CD8-positive, alpha-beta memory T cell (primary cell): ENCODE data around the gene GIPC1. TPM values are rescaled to one million over a fixed set of nuclear protein-coding genes. Genes with fewer than 3 reads are reported as not detected.

Experiments used
- CTCF ChIA-PET: fragments of 350-600 bp; sonication (Branson Sonifier 250); formaldehyde crosslinking; loops from one replicate; lab custom pipeline; 2021; ENCODE audit warnings: antibody characterized with exemption; lab: Charles Lee
- POLR2A ChIA-PET: fragments of 350-600 bp; sonication (Branson Sonifier 250); formaldehyde crosslinking; loops from one replicate; lab custom pipeline; 2021; ENCODE audit warnings: antibody characterized with exemption; lab: Charles Lee
- DNase-seq, 5 donors: peaks; one replicate each; pipeline versions ENCODE4 v3.0.0 to v3.0.0-alpha.2; 2020 to 2022; ENCODE audit warnings: mixed read lengths in 1 of 5
- H3K27ac ChIP-seq: one replicate; pipeline ENCODE4 v1.7.0; 2013; ENCODE audit warnings: low read depth, mild to moderate bottlenecking, low read length, moderate library complexity
- H3K27me3 ChIP-seq: 2 replicates; pipeline ENCODE4 v1.7.0; 2013; ENCODE audit warnings: low read length, mild to moderate bottlenecking; ENCODE audit not compliant: insufficient read depth, poor library complexity, severe bottlenecking
- H3K36me3 ChIP-seq: 2 replicates; pipeline ENCODE4 v1.7.0; 2013; ENCODE audit warnings: mild to moderate bottlenecking, low read length, moderate library complexity; ENCODE audit not compliant: insufficient read depth
- H3K4me1 ChIP-seq: 2 replicates; pipeline ENCODE4 v1.7.0; 2013; ENCODE audit warnings: mild to moderate bottlenecking, low read length, moderate library complexity; ENCODE audit not compliant: insufficient read depth
- H3K4me3 ChIP-seq: 2 replicates; pipeline ENCODE4 v1.7.0; 2013; ENCODE audit warnings: mild to moderate bottlenecking, low read length
- H3K9me3 ChIP-seq: 2 replicates; pipeline ENCODE4 v1.7.0; 2013; ENCODE audit warnings: mild to moderate bottlenecking, low read length
- H3K27ac Mint-ChIP-seq, 8 donors: one replicate each; pipeline ENCODE4 v1.8.0; 2020 to 2021; ENCODE audit warnings: mixed read lengths in 8 of 8, mild to moderate bottlenecking in 6 of 8, inconsistent platforms in 3 of 8, moderate library complexity in 3 of 8
- H3K27me3 Mint-ChIP-seq, 2 donors: one replicate each; pipeline ENCODE4 v1.8.0; 2020 to 2021; ENCODE audit warnings: mixed read lengths in 2 of 2, mild to moderate bottlenecking in 1 of 2, moderate library complexity in 1 of 2
- H3K36me3 Mint-ChIP-seq, 3 donors: one replicate each; pipeline ENCODE4 v1.8.0; 2020 to 2021; ENCODE audit warnings: mixed read lengths in 3 of 3, inconsistent platforms in 1 of 3, mild to moderate bottlenecking in 1 of 3
- H3K4me1 Mint-ChIP-seq, 3 donors: one replicate each; pipeline ENCODE4 v1.8.0; 2020 to 2021; ENCODE audit warnings: mixed read lengths in 3 of 3, inconsistent platforms in 1 of 3, mild to moderate bottlenecking in 1 of 3
- H3K4me3 Mint-ChIP-seq, 7 donors: one replicate each; pipeline ENCODE4 v1.8.0; 2020 to 2021; ENCODE audit warnings: mixed read lengths in 7 of 7, mild to moderate bottlenecking in 6 of 7, moderate library complexity in 4 of 7, inconsistent platforms in 2 of 7
- H3K9me3 Mint-ChIP-seq, 5 donors: one replicate each; pipeline ENCODE4 v1.8.0; 2020 to 2022; ENCODE audit warnings: mixed read lengths in 5 of 5, mild to moderate bottlenecking in 3 of 5, moderate library complexity in 2 of 5, inconsistent platforms in 1 of 5
- polyA plus RNA-seq: library from polyadenylated mRNA; unstranded; fragments of 300-500 nt; fragmentation: Illumina TruSeq; gene quantifications from one replicate; pipeline ENCODE4 v1.2.3, GENCODE V29; 2021
- total RNA-seq, 2 experiments: library from RNA; stranded (reverse); gene quantifications; one replicate each; pipeline ENCODE4 v1.2.3, GENCODE V29; 2021

The GIPC1 gene
- total and polyA plus RNA-seq, 3 experiments from 2014 or later, result 32.7 to 43.4 (median 36.7) TPM

GRCh38 chr19:14503285-14503684 lies 7.4 kb upstream of the GIPC1 start:
- no peaks in the 10 kb centered on the region for H3K9me3 ChIP-seq
- H3K36me3 Mint-ChIP-seq, result no peaks in the 10 kb centered on the region
- no peaks in the 10 kb centered on the region for H3K36me3 ChIP-seq
- no peaks in the 10 kb centered on the region for H3K9me3 Mint-ChIP-seq
- peak overlapping the region in 3 of 8 donors; percentile 35 to 70 (median 52) for H3K27ac Mint-ChIP-seq
- H3K27ac ChIP-seq, result no peak overlapping the region
- no peak overlapping the region for H3K4me3 ChIP-seq
- CTCF ChIA-PET, result interaction anchor here (1.2 to 5.3 kb wide), 12 partner anchors 8 to 367 kb away, joined by 3 to 42 read pairs (median 8); partner anchors contain the start of genes ASF1B, DNAJB1, GIPC1 and NDUFB7
- no peak for DNase-seq
- peaks cover 45% of the 10 kb centered on the region for H3K4me1 ChIP-seq
- H3K27me3 Mint-ChIP-seq, result no peaks in the 10 kb centered on the region
- H3K4me1 Mint-ChIP-seq, result peaks cover 28 to 44% (median 44%) of the 10 kb centered on the region in 3 donors
- H3K27me3 ChIP-seq, result no peaks in the 10 kb centered on the region
- no peak overlapping the region for H3K4me3 Mint-ChIP-seq
- POLR2A ChIA-PET, result interaction anchor here (0.8 to 5.2 kb wide), 2 partner anchors 8 to 16 kb away, joined by 3 to 175 read pairs; partner anchors contain the start of genes DNAJB1 and GIPC1

DNA sequence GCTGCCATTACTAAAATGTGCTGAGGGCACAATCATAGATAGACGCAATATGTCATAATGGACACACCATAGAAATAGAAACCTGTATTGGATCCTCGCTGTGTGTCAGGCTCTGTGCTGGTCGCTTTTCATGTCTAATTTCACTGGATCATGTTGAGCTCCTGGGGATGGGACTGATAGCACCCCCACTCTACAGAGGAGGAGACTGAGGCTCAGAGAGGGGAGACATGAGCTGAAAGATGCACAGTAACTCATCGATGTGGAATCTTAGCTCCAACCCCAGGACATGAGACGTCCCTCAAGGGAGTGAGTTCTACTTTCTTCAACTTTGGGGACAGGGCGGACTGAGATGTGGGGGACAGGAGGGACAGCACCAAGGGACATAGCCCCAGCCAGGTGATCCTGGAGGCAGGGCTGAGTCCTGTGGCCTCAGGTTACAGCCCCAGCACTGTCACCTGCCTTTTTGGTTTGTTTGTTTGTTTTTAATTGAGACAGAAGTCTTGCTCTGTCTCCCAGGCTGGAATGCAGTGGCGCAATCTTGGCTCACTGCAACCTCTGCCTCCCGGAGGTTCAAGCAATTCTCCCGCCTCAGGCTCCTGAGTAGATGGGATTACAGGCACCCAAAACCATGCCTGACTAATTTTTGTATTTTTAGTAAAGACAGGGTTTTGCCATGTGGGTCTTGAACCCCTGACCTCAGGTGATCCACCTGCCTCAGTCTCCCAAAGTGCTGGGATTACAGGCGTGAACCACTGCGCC lies 6.6 kb upstream of the GIPC1 start:
- Mint-ChIP-seq H3K4me3 (no peak overlapping the region), H3K4me1 (peaks cover 22 to 38% (median 37%) of the 10 kb centered on the region in 3 donors), H3K9me3 (no peaks in the 10 kb centered on the region), H3K27me3 (no peaks in the 10 kb centered on the region), H3K36me3 (no peaks in the 10 kb centered on the region), H3K27ac (peak overlapping the region in 1 of 8 donors; percentile 27)
- CTCF ChIA-PET, result interaction anchor here (1.2 to 3.9 kb wide), 3 partner anchors 16 to 49 kb away, joined by 3 to 29 read pairs (median 7); partner anchors contain the start of gene DNAJB1
- Histone ChIP-seq H3K27ac (no peak overlapping the region), H3K27me3 (no peaks in the 10 kb centered on the region), H3K36me3 (no peaks in the 10 kb centered on the region), H3K9me3 (no peaks in the 10 kb centered on the region), H3K4me3 (no peak overlapping the region), H3K4me1 (peaks cover 37% of the 10 kb centered on the region)
- POLR2A ChIA-PET, result interaction anchor here (0.6 to 1.3 kb wide), 2 partner anchors 16 to 160 kb away, joined by 3 read pairs; partner anchors contain the start of gene DNAJB1
- DNase-seq, result no peak

- H3K9me3 Mint-ChIP-seq, result no peaks in the 10 kb centered on the region
- H3K4me3 Mint-ChIP-seq, result peak overlapping the region; percentile 29 to 93 (median 84)
- Histone ChIP-seq H3K27ac (no peak overlapping the region), H3K4me1 (peaks cover 24% of the 10 kb centered on the region), H3K36me3 (no peaks in the 10 kb centered on the region), H3K9me3 (no peaks in the 10 kb centered on the region), H3K27me3 (no peaks in the 10 kb centered on the region), H3K4me3 (no peak overlapping the region)
- ChIA-PET POLR2A (interaction anchor here (0.6 to 3.3 kb wide), 4 partner anchors 10 to 1814 kb away, joined by 3 to 17 read pairs (median 8); partner anchors contain the start of gene DNAJB1), CTCF (interaction anchor here (1.0 to 2.7 kb wide), 4 partner anchors 10 to 360 kb away, joined by 3 to 14 read pairs (median 6); no protein-coding TSS in a partner anchor)
- no peaks in the 10 kb centered on the region for H3K27me3 Mint-ChIP-seq
- peak overlapping the region in 4 of 8 donors; percentile 17 to 92 (median 71) for H3K27ac Mint-ChIP-seq
- H3K4me1 Mint-ChIP-seq, result peaks cover 19 to 34% (median 30%) of the 10 kb centered on the region in 3 donors
- peaks cover 0 to 9% (median 4%) of the 10 kb centered on the region in 3 donors for H3K36me3 Mint-ChIP-seq
- no peak for DNase-seq
Measured at GRCh38 chr19:14497228-14497921, 1.4 kb upstream of the GIPC1 start.

DNA sequence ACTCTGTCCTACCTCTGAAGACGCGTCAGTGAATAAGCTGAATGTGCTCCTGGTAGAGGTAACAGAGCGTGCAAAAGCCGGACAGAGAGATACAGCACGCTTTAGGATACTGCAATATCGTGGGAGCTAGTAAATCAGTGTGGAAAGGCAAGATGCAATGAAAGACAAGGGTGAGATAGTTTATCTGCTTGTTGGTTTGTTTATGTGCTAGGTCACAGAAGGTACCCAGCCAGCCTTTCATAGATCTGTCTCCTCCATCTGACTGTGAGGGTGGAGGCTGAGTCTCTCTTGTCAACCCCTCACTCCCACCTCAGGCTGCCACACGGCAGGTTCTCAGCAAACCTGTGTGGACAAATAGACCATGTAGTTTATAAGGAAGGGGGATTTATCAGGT lies 904 bp upstream of the GIPC1 start:
- H3K4me1 ChIP-seq, result peaks cover 24% of the 10 kb centered on the region
- H3K36me3 Mint-ChIP-seq, result peaks cover 0 to 12% (median 4%) of the 10 kb centered on the region in 3 donors
- no peak overlapping the region for H3K27ac ChIP-seq
- CTCF ChIA-PET, result interaction anchor here (1.3 to 2.7 kb wide), 3 partner anchors 8 to 60 kb away, joined by 6 to 14 read pairs (median 11); no protein-coding TSS in a partner anchor
- H3K4me1 Mint-ChIP-seq, result peaks cover 19 to 34% (median 30%) of the 10 kb centered on the region in 3 donors
- no peaks in the 10 kb centered on the region for H3K27me3 Mint-ChIP-seq
- H3K9me3 Mint-ChIP-seq, result no peaks in the 10 kb centered on the region
- no peaks in the 10 kb centered on the region for H3K9me3 ChIP-seq
- no peak overlapping the region for H3K4me3 ChIP-seq
- H3K4me3 Mint-ChIP-seq, result peak overlapping the region; percentile 72 to 93 (median 84)
- POLR2A ChIA-PET, result interaction anchor here (1.1 to 3.3 kb wide), 4 partner anchors 10 to 21 kb away, joined by 7 to 17 read pairs (median 10); partner anchors contain the start of gene DNAJB1
- peak overlapping the region; percentile 59 to 92 (median 70) for H3K27ac Mint-ChIP-seq
- no peaks in the 10 kb centered on the region for H3K27me3 ChIP-seq
- H3K36me3 ChIP-seq, result no peaks in the 10 kb centered on the region
- no peak for DNase-seq

GRCh38 chr19:14495672-14496028 lies 277 bp downstream of the GIPC1 start:
- POLR2A ChIA-PET, result interaction anchor here (0.8 to 3.3 kb wide), 5 partner anchors 8 to 27 kb away, joined by 3 to 17 read pairs (median 3); partner anchors contain the start of gene DNAJB1
- Histone ChIP-seq H3K9me3 (no peaks in the 10 kb centered on the region), H3K4me3 (peak overlapping the region; percentile 66), H3K27ac (peak overlapping the region; percentile 51), H3K27me3 (no peaks in the 10 kb centered on the region), H3K4me1 (peaks cover 24% of the 10 kb centered on the region), H3K36me3 (no peaks in the 10 kb centered on the region)
- CTCF ChIA-PET, result interaction anchor here (0.9 to 2.2 kb wide), 6 partner anchors 9 to 61 kb away, joined by 3 to 11 read pairs (median 4); no protein-coding TSS in a partner anchor
- H3K4me3 Mint-ChIP-seq, result peak overlapping the region; percentile 75 to 93 (median 88)
- H3K9me3 Mint-ChIP-seq, result no peaks in the 10 kb centered on the region
- peak overlapping the region; percentile 65 to 94 (median 81) for H3K27ac Mint-ChIP-seq
- H3K27me3 Mint-ChIP-seq, result no peaks in the 10 kb centered on the region
- H3K36me3 Mint-ChIP-seq, result peaks cover 0 to 17% (median 4%) of the 10 kb centered on the region in 3 donors
- no peak for DNase-seq
- H3K4me1 Mint-ChIP-seq, result peaks cover 19 to 34% (median 33%) of the 10 kb centered on the region in 3 donors

GRCh38 chr19:14494910-14495671 lies 836 bp downstream of the GIPC1 start:
- Mint-ChIP-seq H3K27me3 (no peaks in the 10 kb centered on the region), H3K36me3 (peaks cover 0 to 17% (median 4%) of the 10 kb centered on the region in 3 donors), H3K27ac (peak overlapping the region; percentile 65 to 94 (median 88)), H3K4me1 (peaks cover 19 to 34% (median 33%) of the 10 kb centered on the region in 3 donors), H3K4me3 (peak overlapping the region; percentile 75 to 93 (median 88)), H3K9me3 (no peaks in the 10 kb centered on the region)
- no peak for DNase-seq
- ChIA-PET POLR2A (interaction anchor here (0.5 to 3.3 kb wide), 7 partner anchors 9 to 71 kb away, joined by 3 to 17 read pairs (median 3); partner anchors contain the start of gene DNAJB1), CTCF (interaction anchor here (0.9 to 2.2 kb wide), 6 partner anchors 10 to 61 kb away, joined by 3 to 11 read pairs (median 4); no protein-coding TSS in a partner anchor)
- H3K9me3 ChIP-seq, result no peaks in the 10 kb centered on the region
- H3K27ac ChIP-seq, result peak overlapping the region; percentile 51
- H3K36me3 ChIP-seq, result no peaks in the 10 kb centered on the region
- H3K27me3 ChIP-seq, result no peaks in the 10 kb centered on the region
- H3K4me1 ChIP-seq, result peaks cover 24% of the 10 kb centered on the region
- peak overlapping the region; percentile 66 for H3K4me3 ChIP-seq
